Measurements from ENCODE around the gene SLC10A3.

GRCh38 chrX:154439841-154440240 lies 50.6 kb downstream of the SLC10A3 start:
- TF ChIP-seq CTCF (IDR thresholded peaks at IDR 0.05) (no peak), POLR2A (IDR thresholded peaks at IDR 0.05) (no peak)

All from heart left ventricle (tissue), 13 donors.